ENCODE data around the gene AJUBA.

- TF ChIP-seq POLR2A (IDR thresholded peaks at IDR 0.05; ENCODE audit: low read length) (no peak), GATA1 (IDR thresholded peaks at IDR 0.05; ENCODE audit: low read depth, low read length) (no peak)
These were observed 23.8 kb upstream of the AJUBA start for GRCh38 chr14:23006188-23006534.

Measured in erythroblast (primary cell).